ENCODE data around the gene ZDHHC19. TPM values are rescaled to one million over a fixed set of nuclear protein-coding genes. Genes with fewer than 3 reads are reported as not detected.

Gene ZDHHC19
- polyA plus RNA-seq, 1 donor from 2014 or later, result 3.8 TPM

GRCh38 chr3:196163666-196164493 lies 47.3 kb downstream of the ZDHHC19 start:
- no peaks in the 10 kb centered on the region for H3F3A ChIP-seq (ENCODE audit: insufficient read depth, low read length, poor library complexity, severe bottlenecking)
- no peaks in the 10 kb centered on the region for H3K36me3 ChIP-seq (ENCODE audit: insufficient read depth, low read length)
- no peaks in the 10 kb centered on the region for H4K20me1 ChIP-seq (ENCODE audit: insufficient read depth)
- no peaks in the 10 kb centered on the region for H3K9me3 ChIP-seq (ENCODE audit: low read length)
- H3K27me3 ChIP-seq (ENCODE audit: insufficient read depth, low read depth, low read length), result no peaks in the 10 kb centered on the region
- H3K79me2 ChIP-seq (replicated peaks; ENCODE audit: insufficient read depth, low read length), result no peaks in the 10 kb centered on the region
- H3K27ac ChIP-seq (ENCODE audit: low read length), result no peak overlapping the region
- no peaks in the 10 kb centered on the region for H3K9me2 ChIP-seq (ENCODE audit: insufficient read depth, low read length)
- TF ChIP-seq EZH2 (IDR thresholded peaks at IDR 0.05; ENCODE audit: borderline replicate concordance, insufficient read depth, low read length, poor library complexity, severe bottlenecking) (no peak), POLR2AphosphoS5 (IDR thresholded peaks at IDR 0.05) (no peak), TAF1 (IDR thresholded peaks at IDR 0.05; ENCODE audit: low read depth) (no peak), EP300 (conservative IDR thresholded peaks at IDR 0.05; ENCODE audit: poor library complexity, severe bottlenecking) (no peak), RAD21 (conservative IDR thresholded peaks at IDR 0.05) (no peak), CTCF (IDR thresholded peaks at IDR 0.05; ENCODE audit: poor library complexity, severe bottlenecking) (no peak), REST (IDR thresholded peaks at IDR 0.05; ENCODE audit: borderline replicate concordance) (no peak), MXI1 (conservative IDR thresholded peaks at IDR 0.05; ENCODE audit: poor library complexity, severe bottlenecking) (no peak)
- no peak overlapping the region for H3K9ac ChIP-seq (ENCODE audit: low read length)
- H2AFZ ChIP-seq (ENCODE audit: low read depth, low read length), result no peak overlapping the region
- no peak overlapping the region for H3K4me2 ChIP-seq (ENCODE audit: low read length)
- H3K4me3 ChIP-seq (ENCODE audit: low read length), result no peak overlapping the region

GRCh38 chr3:196163212-196163611 lies 48.0 kb downstream of the ZDHHC19 start:
- Histone ChIP-seq H3F3A (ENCODE audit: insufficient read depth, low read length, poor library complexity, severe bottlenecking) (no peaks in the 10 kb centered on the region), H3K9ac (ENCODE audit: low read length) (no peak overlapping the region), H2AFZ (ENCODE audit: low read depth, low read length) (no peak overlapping the region), H3K4me2 (ENCODE audit: low read length) (no peak overlapping the region), H3K36me3 (ENCODE audit: insufficient read depth, low read length) (no peaks in the 10 kb centered on the region), H3K9me2 (ENCODE audit: insufficient read depth, low read length) (no peaks in the 10 kb centered on the region), H4K20me1 (ENCODE audit: insufficient read depth) (no peaks in the 10 kb centered on the region), H3K79me2 (replicated peaks; ENCODE audit: insufficient read depth, low read length) (no peaks in the 10 kb centered on the region), H3K9me3 (ENCODE audit: low read length) (no peaks in the 10 kb centered on the region), H3K27ac (ENCODE audit: low read length) (no peak overlapping the region), H3K4me3 (ENCODE audit: low read length) (no peak overlapping the region), H3K27me3 (ENCODE audit: insufficient read depth, low read depth, low read length) (no peaks in the 10 kb centered on the region)
- TF ChIP-seq TAF1 (IDR thresholded peaks at IDR 0.05; ENCODE audit: low read depth) (no peak), EZH2 (IDR thresholded peaks at IDR 0.05; ENCODE audit: borderline replicate concordance, insufficient read depth, low read length, poor library complexity, severe bottlenecking) (no peak), EP300 (conservative IDR thresholded peaks at IDR 0.05; ENCODE audit: poor library complexity, severe bottlenecking) (no peak), POLR2AphosphoS5 (IDR thresholded peaks at IDR 0.05) (no peak), RAD21 (conservative IDR thresholded peaks at IDR 0.05) (no peak), CTCF (IDR thresholded peaks at IDR 0.05; ENCODE audit: poor library complexity, severe bottlenecking) (no peak)
